HEK293 (cell line): ENCODE data around the gene EIF1AD.

Source experiments
- CTCF ChIA-PET: fragments of 350-600 bp; formaldehyde crosslinking; extraction: SDS; loops from one replicate; lab custom pipeline; 2021; ENCODE audit warnings: antibody characterized with exemption; lab: Yijun Ruan, JAX
- POLR2A ChIA-PET: fragments of 300-600 bp; formaldehyde crosslinking; extraction: SDS; loops from one replicate; lab custom pipeline; 2020; ENCODE audit warnings: antibody characterized with exemption, inconsistent platforms; lab: Yijun Ruan, JAX
- H3K27ac ChIP-seq: fragments of 200-500 bp; sonication (Bioruptor generic); 2 replicates; pipeline ENCODE4 v1.5.1; 2014; ENCODE audit warnings: low read depth, low read length, control low read depth, inconsistent platforms; ENCODE audit errors: extremely low read depth
- H3K36me3 ChIP-seq, 2 experiments: fragments of 200-500 bp in 1 of 2; sonication (Bioruptor generic) in 1 of 2; 1 replicate in 1 of 2; 2 replicates in 1 of 2; pipeline ENCODE4 v1.5.1; 2014 to 2017; ENCODE audit warnings: inconsistent platforms in 2 of 2, low read length in 2 of 2; ENCODE audit not compliant: control insufficient read depth in 2 of 2, insufficient read depth in 1 of 2
- H3K4me1 ChIP-seq: fragments of 200-500 bp; sonication (Bioruptor generic); 2 replicates; pipeline ENCODE4 v1.5.1; 2014; ENCODE audit warnings: mild to moderate bottlenecking, low read length, inconsistent platforms; ENCODE audit not compliant: control insufficient read depth, insufficient read depth
- H3K4me3 ChIP-seq: 2 replicates; pipeline ENCODE4 v1.5.1; 2011; ENCODE audit warnings: low read depth, mild to moderate bottlenecking, control low read depth, low read length, moderate library complexity
- H3K9me3 ChIP-seq: fragments of 200-500 bp; sonication (Bioruptor generic); 2 replicates; pipeline ENCODE4 v1.5.1; 2014; ENCODE audit warnings: low read depth, low read length, inconsistent platforms; ENCODE audit not compliant: control insufficient read depth, insufficient read depth
- GLIS1 ChIP-seq: fragments of 450-650 bp; formaldehyde crosslinking; IDR thresholded peaks from 2 replicates; pipeline ENCODE4 v1.5.1; 2016; ENCODE audit warnings: missing biosample characterization, missing genetic modification characterization
- GLIS2 ChIP-seq: fragments of 450-650 bp; formaldehyde crosslinking; IDR thresholded peaks from 2 replicates; pipeline ENCODE4 v1.5.1; 2016; ENCODE audit warnings: missing biosample characterization, missing genetic modification characterization
- MYNN ChIP-seq: fragments of 450-650 bp; formaldehyde crosslinking; IDR thresholded peaks from 2 replicates; pipeline ENCODE4 v1.5.1; 2016; ENCODE audit warnings: missing biosample characterization, missing genetic modification characterization, borderline replicate concordance
- REPIN1 ChIP-seq: fragments of 450-650 bp; formaldehyde crosslinking; IDR thresholded peaks from 2 replicates; pipeline ENCODE4 v1.5.1; 2017; ENCODE audit warnings: missing biosample characterization, missing genetic modification characterization, low read depth
- SCRT1 ChIP-seq: fragments of 450-650 bp; formaldehyde crosslinking; IDR thresholded peaks from 2 replicates; pipeline ENCODE4 v1.5.1; 2016; ENCODE audit warnings: missing biosample characterization, missing genetic modification characterization, borderline replicate concordance
- YY1 ChIP-seq: fragments of 450-650 bp; formaldehyde crosslinking; IDR thresholded peaks from 2 replicates; pipeline ENCODE4 v1.5.1; 2018; ENCODE audit warnings: missing biosample characterization, missing genetic modification characterization
- ZNF169 ChIP-seq: fragments of 450-650 bp; formaldehyde crosslinking; IDR thresholded peaks from 2 replicates; pipeline ENCODE4 v1.5.1; 2016; ENCODE audit warnings: missing biosample characterization, missing genetic modification characterization
- ZNF184 ChIP-seq: fragments of 450-650 bp; IDR thresholded peaks from 2 replicates; pipeline ENCODE4 v1.5.1; 2018; ENCODE audit warnings: missing biosample characterization, mild to moderate bottlenecking, missing genetic modification characterization
- ZNF211 ChIP-seq: fragments of 450-650 bp; formaldehyde crosslinking; IDR thresholded peaks from 2 replicates; pipeline ENCODE4 v1.5.1; 2016; ENCODE audit warnings: low read depth, missing biosample characterization, missing genetic modification characterization
- ZNF248 ChIP-seq: fragments of 450-650 bp; formaldehyde crosslinking; IDR thresholded peaks from 2 replicates; pipeline ENCODE4 v1.5.1; 2017; ENCODE audit warnings: missing biosample characterization, missing genetic modification characterization
- ZNF350 ChIP-seq: fragments of 450-650 bp; formaldehyde crosslinking; IDR thresholded peaks from 2 replicates; pipeline ENCODE4 v1.5.0; 2017; ENCODE audit warnings: missing biosample characterization, mild to moderate bottlenecking, missing genetic modification characterization
- ZNF391 ChIP-seq: fragments of 450-650 bp; formaldehyde crosslinking; IDR thresholded peaks from 2 replicates; pipeline ENCODE4 v1.5.1; 2016; ENCODE audit warnings: low read depth, missing biosample characterization, missing genetic modification characterization, borderline replicate concordance
- ZNF501 ChIP-seq: fragments of 450-650 bp; formaldehyde crosslinking; IDR thresholded peaks from 2 replicates; pipeline ENCODE4 v1.5.1; 2016; ENCODE audit warnings: missing biosample characterization, missing genetic modification characterization
- ZNF510 ChIP-seq: fragments of 450-650 bp; formaldehyde crosslinking; IDR thresholded peaks from 2 replicates; pipeline ENCODE4 v1.5.1; 2018; ENCODE audit warnings: mild to moderate bottlenecking, missing genetic modification characterization, missing biosample characterization; ENCODE audit not compliant: insufficient replicate concordance
- ZNF548 ChIP-seq: fragments of 450-650 bp; formaldehyde crosslinking; IDR thresholded peaks from 2 replicates; pipeline ENCODE4 v1.5.1; 2016; ENCODE audit warnings: missing biosample characterization, missing genetic modification characterization
- ZNF621 ChIP-seq: fragments of 450-650 bp; formaldehyde crosslinking; IDR thresholded peaks from 2 replicates; pipeline ENCODE4 v1.5.1; 2017; ENCODE audit warnings: missing biosample characterization, missing genetic modification characterization
- ZNF747 ChIP-seq: fragments of 450-650 bp; formaldehyde crosslinking; IDR thresholded peaks from 2 replicates; pipeline ENCODE4 v1.5.1; 2016; ENCODE audit warnings: missing biosample characterization, missing genetic modification characterization
- TF ChIP-seq, protein P1 (sequence below): fragments of 450-650 bp; formaldehyde crosslinking; IDR thresholded peaks from 2 replicates; pipeline ENCODE4 v1.5.1; 2016; ENCODE audit warnings: missing biosample characterization, missing genetic modification characterization
- TF ChIP-seq, protein P2 (sequence below): fragments of 450-650 bp; formaldehyde crosslinking; IDR thresholded peaks from 2 replicates; pipeline ENCODE4 v1.5.1; 2017; ENCODE audit warnings: missing biosample characterization, missing genetic modification characterization
- TF ChIP-seq, protein P3 (sequence below): fragments of 450-650 bp; formaldehyde crosslinking; IDR thresholded peaks from 2 replicates; pipeline ENCODE4 v1.5.1; 2016; ENCODE audit warnings: missing biosample characterization, missing genetic modification characterization
- TF ChIP-seq, protein P4 (sequence below): fragments of 450-650 bp; formaldehyde crosslinking; IDR thresholded peaks from 2 replicates; pipeline ENCODE4 v1.5.1; 2017; ENCODE audit warnings: missing biosample characterization, missing genetic modification characterization
- TF ChIP-seq, protein P5 (sequence below): IDR thresholded peaks from 2 replicates; pipeline ENCODE4 v1.6.1; 2011; ENCODE audit warnings: mild to moderate bottlenecking, low read depth, low read length, borderline replicate concordance
- TF ChIP-seq, protein P6 (sequence below): fragments of 450-650 bp; formaldehyde crosslinking; IDR thresholded peaks from 2 replicates; pipeline ENCODE4 v1.5.1; 2016; ENCODE audit warnings: missing biosample characterization, missing genetic modification characterization

Gene EIF1AD

DNA sequence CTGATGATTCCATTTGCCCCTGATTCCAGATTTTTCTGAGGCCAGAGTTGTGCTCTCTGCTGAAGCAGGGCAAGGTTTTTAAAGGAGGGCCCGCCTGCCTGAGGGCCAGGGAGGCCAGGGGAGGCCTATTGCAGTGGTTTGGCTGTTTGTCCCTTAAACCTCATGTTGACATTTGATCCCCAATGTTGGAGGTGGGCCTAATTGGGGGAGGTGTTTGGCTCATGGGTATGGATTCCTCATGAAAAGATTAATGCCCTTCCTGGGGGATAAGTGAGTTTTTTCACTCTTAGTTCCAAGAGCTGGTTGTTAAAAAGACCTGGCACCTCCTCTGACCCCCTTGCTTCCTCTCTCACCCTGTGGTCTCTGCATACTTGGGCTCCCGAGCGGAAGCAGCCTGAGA lies 37.8 kb upstream of the EIF1AD start:
- no peaks in the 10 kb centered on the region for H3K9me3 ChIP-seq
- TF ChIP-seq ZNF350 (tag by site-specific recombination) (no peak), REPIN1 (tag by site-specific recombination) (no peak), ZNF747 (tag by site-specific recombination) (no peak), MYNN (no peak), GLIS1 (tag by site-specific recombination) (peak; percentile 52), ZNF391 (tag by site-specific recombination) (no peak), ZNF548 (tag by site-specific recombination) (no peak), ZNF510 (no peak), ZNF248 (tag by site-specific recombination) (no peak)
- TF ChIP-seq, protein P1, sequence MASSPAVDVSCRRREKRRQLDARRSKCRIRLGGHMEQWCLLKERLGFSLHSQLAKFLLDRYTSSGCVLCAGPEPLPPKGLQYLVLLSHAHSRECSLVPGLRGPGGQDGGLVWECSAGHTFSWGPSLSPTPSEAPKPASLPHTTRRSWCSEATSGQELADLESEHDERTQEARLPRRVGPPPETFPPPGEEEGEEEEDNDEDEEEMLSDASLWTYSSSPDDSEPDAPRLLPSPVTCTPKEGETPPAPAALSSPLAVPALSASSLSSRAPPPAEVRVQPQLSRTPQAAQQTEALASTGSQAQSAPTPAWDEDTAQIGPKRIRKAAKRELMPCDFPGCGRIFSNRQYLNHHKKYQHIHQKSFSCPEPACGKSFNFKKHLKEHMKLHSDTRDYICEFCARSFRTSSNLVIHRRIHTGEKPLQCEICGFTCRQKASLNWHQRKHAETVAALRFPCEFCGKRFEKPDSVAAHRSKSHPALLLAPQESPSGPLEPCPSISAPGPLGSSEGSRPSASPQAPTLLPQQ (tag by site-specific recombination), result 0 out of 2 replicates have a peak, but pooled peaks have one; percentile 20
- TF ChIP-seq, protein P2, sequence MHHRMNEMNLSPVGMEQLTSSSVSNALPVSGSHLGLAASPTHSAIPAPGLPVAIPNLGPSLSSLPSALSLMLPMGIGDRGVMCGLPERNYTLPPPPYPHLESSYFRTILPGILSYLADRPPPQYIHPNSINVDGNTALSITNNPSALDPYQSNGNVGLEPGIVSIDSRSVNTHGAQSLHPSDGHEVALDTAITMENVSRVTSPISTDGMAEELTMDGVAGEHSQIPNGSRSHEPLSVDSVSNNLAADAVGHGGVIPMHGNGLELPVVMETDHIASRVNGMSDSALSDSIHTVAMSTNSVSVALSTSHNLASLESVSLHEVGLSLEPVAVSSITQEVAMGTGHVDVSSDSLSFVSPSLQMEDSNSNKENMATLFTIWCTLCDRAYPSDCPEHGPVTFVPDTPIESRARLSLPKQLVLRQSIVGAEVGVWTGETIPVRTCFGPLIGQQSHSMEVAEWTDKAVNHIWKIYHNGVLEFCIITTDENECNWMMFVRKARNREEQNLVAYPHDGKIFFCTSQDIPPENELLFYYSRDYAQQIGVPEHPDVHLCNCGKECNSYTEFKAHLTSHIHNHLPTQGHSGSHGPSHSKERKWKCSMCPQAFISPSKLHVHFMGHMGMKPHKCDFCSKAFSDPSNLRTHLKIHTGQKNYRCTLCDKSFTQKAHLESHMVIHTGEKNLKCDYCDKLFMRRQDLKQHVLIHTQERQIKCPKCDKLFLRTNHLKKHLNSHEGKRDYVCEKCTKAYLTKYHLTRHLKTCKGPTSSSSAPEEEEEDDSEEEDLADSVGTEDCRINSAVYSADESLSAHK (tag by site-specific recombination), result no peak
- no peaks in the 10 kb centered on the region for H3K4me1 ChIP-seq
- H3K36me3 ChIP-seq, result no peaks in the 10 kb centered on the region
- ChIA-PET POLR2A (no interaction called here), CTCF (interaction anchor here (0.5 to 1.0 kb wide), 2 partner anchors 17 to 118 kb away, joined by 3 to 6 read pairs; no protein-coding TSS in a partner anchor)
- H3K4me3 ChIP-seq, result no peak overlapping the region
- H3K27ac ChIP-seq, result no peak overlapping the region

DNA sequence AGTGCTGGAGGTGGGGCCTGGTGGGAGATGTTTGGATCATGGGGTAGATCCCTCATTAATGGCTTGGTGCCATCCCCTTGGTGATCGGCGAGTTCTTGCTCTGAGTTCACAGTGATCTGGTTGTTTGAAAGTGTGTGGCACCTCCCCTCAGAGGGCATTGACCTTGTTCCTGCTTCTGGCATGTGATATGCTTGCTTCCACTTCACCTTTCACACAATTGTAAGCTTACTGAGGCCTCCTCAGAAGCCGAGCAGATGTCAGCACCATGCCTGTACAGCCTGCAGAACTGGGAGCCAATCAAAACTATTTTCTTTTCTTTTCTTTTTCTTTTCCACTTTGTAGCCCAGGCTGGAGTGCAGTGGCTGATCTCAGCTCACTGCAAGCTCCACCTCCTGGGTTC lies 35.4 kb upstream of the EIF1AD start:
- Histone ChIP-seq H3K36me3 (no peaks in the 10 kb centered on the region), H3K9me3 (no peaks in the 10 kb centered on the region), H3K4me1 (no peaks in the 10 kb centered on the region), H3K4me3 (no peak overlapping the region), H3K27ac (no peak overlapping the region)
- ChIA-PET CTCF (interaction anchor here (0.6 to 4.7 kb wide), 7 partner anchors 8 to 392 kb away, joined by 3 to 37 read pairs (median 3); no protein-coding TSS in a partner anchor), POLR2A (no interaction called here)
- TF ChIP-seq, protein P3, sequence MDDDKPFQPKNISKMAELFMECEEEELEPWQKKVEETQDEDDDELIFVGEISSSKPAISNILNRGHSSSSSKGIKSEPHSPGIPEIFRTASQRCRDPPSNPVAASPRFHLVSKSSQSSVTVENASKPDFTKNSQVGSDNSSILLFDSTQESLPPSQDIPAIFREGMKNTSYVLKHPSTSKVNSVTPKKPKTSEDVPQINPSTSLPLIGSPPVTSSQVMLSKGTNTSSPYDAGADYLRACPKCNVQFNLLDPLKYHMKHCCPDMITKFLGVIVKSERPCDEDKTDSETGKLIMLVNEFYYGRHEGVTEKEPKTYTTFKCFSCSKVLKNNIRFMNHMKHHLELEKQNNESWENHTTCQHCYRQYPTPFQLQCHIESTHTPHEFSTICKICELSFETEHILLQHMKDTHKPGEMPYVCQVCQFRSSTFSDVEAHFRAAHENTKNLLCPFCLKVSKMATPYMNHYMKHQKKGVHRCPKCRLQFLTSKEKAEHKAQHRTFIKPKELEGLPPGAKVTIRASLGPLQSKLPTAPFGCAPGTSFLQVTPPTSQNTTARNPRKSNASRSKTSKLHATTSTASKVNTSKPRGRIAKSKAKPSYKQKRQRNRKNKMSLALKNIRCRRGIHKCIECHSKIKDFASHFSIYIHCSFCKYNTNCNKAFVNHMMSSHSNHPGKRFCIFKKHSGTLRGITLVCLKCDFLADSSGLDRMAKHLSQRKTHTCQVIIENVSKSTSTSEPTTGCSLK, result no peak
- TF ChIP-seq GLIS2 (no peak), MYNN (no peak), ZNF211 (tag by site-specific recombination) (no peak), ZNF169 (no peak), ZNF621 (no peak), YY1 (tag by site-specific recombination) (no peak), ZNF501 (tag by site-specific recombination) (no peak), ZNF184 (tag by site-specific recombination) (no peak), SCRT1 (tag by site-specific recombination) (no peak)
- TF ChIP-seq, protein P4, sequence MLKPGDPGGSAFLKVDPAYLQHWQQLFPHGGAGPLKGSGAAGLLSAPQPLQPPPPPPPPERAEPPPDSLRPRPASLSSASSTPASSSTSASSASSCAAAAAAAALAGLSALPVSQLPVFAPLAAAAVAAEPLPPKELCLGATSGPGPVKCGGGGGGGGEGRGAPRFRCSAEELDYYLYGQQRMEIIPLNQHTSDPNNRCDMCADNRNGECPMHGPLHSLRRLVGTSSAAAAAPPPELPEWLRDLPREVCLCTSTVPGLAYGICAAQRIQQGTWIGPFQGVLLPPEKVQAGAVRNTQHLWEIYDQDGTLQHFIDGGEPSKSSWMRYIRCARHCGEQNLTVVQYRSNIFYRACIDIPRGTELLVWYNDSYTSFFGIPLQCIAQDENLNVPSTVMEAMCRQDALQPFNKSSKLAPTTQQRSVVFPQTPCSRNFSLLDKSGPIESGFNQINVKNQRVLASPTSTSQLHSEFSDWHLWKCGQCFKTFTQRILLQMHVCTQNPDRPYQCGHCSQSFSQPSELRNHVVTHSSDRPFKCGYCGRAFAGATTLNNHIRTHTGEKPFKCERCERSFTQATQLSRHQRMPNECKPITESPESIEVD (tag by site-specific recombination), result no peak
- TF ChIP-seq, protein P5, sequence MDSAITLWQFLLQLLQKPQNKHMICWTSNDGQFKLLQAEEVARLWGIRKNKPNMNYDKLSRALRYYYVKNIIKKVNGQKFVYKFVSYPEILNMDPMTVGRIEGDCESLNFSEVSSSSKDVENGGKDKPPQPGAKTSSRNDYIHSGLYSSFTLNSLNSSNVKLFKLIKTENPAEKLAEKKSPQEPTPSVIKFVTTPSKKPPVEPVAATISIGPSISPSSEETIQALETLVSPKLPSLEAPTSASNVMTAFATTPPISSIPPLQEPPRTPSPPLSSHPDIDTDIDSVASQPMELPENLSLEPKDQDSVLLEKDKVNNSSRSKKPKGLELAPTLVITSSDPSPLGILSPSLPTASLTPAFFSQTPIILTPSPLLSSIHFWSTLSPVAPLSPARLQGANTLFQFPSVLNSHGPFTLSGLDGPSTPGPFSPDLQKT, result no peak
- TF ChIP-seq, protein P6, sequence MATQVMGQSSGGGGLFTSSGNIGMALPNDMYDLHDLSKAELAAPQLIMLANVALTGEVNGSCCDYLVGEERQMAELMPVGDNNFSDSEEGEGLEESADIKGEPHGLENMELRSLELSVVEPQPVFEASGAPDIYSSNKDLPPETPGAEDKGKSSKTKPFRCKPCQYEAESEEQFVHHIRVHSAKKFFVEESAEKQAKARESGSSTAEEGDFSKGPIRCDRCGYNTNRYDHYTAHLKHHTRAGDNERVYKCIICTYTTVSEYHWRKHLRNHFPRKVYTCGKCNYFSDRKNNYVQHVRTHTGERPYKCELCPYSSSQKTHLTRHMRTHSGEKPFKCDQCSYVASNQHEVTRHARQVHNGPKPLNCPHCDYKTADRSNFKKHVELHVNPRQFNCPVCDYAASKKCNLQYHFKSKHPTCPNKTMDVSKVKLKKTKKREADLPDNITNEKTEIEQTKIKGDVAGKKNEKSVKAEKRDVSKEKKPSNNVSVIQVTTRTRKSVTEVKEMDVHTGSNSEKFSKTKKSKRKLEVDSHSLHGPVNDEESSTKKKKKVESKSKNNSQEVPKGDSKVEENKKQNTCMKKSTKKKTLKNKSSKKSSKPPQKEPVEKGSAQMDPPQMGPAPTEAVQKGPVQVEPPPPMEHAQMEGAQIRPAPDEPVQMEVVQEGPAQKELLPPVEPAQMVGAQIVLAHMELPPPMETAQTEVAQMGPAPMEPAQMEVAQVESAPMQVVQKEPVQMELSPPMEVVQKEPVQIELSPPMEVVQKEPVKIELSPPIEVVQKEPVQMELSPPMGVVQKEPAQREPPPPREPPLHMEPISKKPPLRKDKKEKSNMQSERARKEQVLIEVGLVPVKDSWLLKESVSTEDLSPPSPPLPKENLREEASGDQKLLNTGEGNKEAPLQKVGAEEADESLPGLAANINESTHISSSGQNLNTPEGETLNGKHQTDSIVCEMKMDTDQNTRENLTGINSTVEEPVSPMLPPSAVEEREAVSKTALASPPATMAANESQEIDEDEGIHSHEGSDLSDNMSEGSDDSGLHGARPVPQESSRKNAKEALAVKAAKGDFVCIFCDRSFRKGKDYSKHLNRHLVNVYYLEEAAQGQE (tag by site-specific recombination), result no peak
